ENCODE results near the gene PPP1R12B.
"Not testable (repeated sequence)": the region's sequence is repeated elsewhere in the genome, so short reads cannot be mapped to it uniquely, and the experiment has no call there.

Gene PPP1R12B

DNA sequence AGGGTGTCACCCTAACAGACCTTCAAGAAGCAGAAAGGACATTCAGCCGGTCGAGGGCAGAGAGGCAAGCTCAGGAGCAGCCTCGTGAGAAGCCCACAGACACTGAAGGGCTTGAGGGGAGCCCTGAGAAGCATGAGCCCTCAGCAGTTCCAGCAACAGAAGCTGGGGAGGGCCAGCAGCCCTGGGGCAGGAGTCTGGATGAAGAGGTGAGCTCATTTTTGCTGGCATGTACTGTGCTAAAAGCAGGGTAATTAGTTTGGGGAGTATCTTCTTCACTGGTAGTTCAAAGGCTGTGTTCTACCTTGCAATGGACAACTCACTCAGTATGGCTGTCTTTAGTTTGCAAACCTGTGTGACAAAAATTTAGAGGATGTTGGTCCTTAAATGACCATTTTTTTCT is 144.6 kb downstream of the PPP1R12B start:
- DNase-seq = not testable (repeated sequence)

GRCh38 chr1:202498542-202498941 is 150.0 kb downstream of the PPP1R12B start:
- DNase-seq = no peak

DNA sequence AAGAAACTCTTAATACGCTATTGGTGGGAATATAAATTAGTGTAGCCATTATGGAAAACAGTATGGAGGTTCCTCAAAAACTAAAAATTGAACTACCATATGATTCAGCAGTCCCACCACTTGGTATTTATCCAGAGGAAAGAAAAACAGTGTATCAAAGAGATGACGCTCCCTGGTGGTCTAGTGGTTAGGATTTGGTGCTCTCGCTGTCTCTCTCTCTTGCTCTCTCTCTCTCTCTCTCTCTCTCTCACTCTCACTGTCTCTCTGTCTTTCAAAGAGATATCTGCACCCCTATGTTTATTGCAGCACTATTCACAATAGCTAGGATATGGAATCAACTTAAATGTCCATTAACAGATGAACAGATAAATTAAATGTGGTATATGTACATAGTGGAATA is 151.5 kb downstream of the PPP1R12B start:
- not testable (repeated sequence) for DNase-seq

- peak; percentile 42 for DNase-seq
Measured at GRCh38 chr1:202501281-202501680, 152.8 kb downstream of the PPP1R12B start.

DNA sequence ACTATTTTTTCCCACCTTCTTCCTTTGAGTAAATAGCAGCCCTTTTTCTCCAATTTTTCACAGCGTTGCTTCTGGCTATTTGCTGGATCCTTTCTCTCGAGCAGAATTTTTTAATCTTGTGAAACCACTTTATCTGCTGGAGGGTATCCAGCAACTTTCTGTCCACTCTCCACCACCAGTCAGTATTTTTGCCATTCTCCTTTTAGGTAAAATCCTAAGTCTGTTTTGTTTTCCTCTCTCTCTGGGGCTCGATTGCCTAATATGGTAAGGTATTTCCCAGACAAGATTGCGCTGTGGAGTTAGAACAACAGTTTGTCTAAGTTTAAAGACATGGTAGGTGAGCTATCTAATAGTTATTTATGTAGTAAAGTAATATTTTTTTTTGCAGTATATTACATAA is 156.9 kb downstream of the PPP1R12B start:
- DNase-seq = no peak

GRCh38 chr1:202505880-202506575 is 157.5 kb downstream of the PPP1R12B start:
- not testable (repeated sequence) for DNase-seq

- not testable (repeated sequence) for DNase-seq
Measured at GRCh38 chr1:202508863-202509262, 160.4 kb downstream of the PPP1R12B start.

- not testable (repeated sequence) for DNase-seq
Measured at GRCh38 chr1:202513875-202514274, 165.4 kb downstream of the PPP1R12B start.

GRCh38 chr1:202516434-202516877 is 168.0 kb downstream of the PPP1R12B start:
- no peak for DNase-seq

GRCh38 chr1:202517146-202517545 is 168.6 kb downstream of the PPP1R12B start:
- DNase-seq = not testable (repeated sequence)

DNA sequence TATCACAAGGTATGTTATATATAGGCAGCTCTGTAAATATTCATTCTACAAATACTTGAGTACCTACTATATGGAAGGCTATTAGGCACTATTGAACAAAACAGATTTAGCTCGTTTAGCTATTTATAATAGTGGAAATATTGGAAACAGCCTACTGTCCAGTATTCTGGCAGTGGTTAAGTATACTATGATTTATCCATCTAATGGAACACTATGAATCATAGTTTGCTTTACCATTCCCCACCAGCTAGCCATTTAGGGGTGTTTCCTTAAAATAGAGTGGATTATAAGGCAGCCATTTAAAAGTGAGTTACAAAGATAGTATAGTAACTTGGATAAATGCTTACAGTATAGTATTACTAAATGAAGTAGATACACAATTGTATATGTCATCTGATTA is 169.7 kb downstream of the PPP1R12B start:
- not testable (repeated sequence) for DNase-seq

DNA sequence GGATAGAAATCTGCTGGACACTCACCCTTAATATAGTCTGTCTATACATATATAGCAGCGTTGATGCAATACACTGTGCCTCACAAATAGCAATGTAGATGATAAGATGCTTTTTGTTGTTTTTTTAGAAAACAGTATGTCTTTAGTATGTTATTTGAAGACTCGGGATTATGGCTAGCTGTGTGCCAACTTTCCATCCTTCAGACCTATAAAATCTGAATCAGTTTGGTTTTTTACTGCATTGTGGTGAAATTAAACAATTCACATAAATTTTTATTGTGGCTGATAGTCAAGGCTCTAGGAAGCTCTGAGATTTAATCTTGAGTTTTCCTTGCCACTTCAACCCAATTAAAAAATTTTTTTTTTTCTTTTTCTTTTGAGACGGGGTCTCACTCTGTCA is 170.4 kb downstream of the PPP1R12B start:
- DNase-seq = not testable (repeated sequence)

DNA sequence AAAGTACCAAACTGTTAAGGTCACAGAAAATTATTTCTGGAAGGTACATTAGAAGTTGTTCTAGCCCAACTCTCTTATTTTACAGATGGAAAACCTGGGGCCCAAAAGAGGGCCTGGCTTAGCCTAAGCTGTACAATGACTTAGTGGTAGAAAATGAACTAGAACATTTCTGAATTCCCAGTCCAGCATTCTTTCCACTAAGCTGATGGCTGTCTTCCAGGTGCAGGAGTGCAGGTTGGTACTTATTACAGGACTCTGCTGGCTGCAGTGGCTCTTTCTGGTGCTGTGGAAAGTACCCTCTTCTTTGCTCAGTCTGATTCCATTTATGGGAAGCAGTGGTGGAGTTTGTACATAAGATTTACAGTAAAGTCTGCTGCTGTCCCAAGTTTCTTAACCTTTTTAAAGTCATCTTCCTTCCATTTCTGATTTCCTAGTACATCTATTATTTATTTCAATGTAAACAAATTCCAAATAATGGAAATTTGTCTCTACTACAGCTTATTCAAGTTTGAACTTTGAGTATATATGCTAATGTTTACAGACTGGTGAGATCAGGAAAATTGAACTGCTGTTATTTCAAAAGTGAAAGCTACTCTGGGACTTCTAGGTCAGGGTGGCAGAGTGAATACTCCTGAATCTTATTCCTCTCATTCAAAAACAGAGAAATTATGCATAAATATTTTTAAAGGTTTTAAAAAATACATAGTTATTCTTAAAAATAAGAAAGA is 171.8 kb downstream of the PPP1R12B start:
- not testable (repeated sequence) for DNase-seq

- not testable (repeated sequence) for DNase-seq
Measured at GRCh38 chr1:202520857-202521216, 172.3 kb downstream of the PPP1R12B start.

GRCh38 chr1:202521484-202521883 is 173.0 kb downstream of the PPP1R12B start:
- not testable (repeated sequence) for DNase-seq

DNA sequence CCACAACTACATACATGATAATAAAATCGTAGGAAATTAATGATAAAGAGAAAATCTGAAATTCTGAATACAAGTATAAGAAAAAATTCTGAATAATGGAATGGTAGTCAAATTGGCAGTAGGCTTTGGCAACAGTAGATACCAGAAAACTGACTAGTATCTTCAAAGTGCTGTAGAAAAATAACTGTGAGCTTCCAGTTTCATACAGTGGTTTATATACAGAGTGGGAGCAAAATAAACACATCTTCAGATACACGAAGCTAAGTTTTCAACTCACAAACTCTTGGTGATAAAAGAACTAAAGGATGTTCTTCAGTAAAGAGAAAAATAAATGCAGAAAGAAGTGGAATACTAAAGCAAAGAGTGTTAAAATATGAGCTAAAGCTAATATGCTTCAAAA is 173.4 kb downstream of the PPP1R12B start:
- no peak for DNase-seq

DNA sequence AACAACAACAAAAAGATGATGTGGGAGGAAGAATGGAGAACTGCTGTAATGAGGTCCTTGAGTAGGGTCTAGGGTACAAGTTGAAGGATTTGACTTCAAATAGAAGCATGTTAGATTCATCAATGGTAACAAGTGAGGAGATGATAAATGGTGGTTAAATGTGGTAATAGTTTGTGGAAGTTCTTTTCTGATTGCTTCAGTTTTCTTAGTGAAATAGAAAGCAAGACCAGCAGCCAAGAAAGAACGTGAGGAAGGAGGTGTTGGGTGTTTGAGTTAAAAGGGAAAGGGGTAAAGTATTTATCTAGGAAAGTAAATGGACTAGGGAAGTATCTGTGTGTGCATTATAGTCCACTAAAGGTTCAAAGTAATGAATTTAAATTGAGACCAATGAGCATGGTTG is 177.6 kb downstream of the PPP1R12B start:
- DNase-seq = not testable (repeated sequence)

GRCh38 chr1:202528096-202528722 is 179.7 kb downstream of the PPP1R12B start:
- DNase-seq = not testable (repeated sequence)

GRCh38 chr1:202530686-202531085 is 182.2 kb downstream of the PPP1R12B start:
- DNase-seq = not testable (repeated sequence)

GRCh38 chr1:202531472-202531811 is 182.9 kb downstream of the PPP1R12B start:
- no peak for DNase-seq

DNA sequence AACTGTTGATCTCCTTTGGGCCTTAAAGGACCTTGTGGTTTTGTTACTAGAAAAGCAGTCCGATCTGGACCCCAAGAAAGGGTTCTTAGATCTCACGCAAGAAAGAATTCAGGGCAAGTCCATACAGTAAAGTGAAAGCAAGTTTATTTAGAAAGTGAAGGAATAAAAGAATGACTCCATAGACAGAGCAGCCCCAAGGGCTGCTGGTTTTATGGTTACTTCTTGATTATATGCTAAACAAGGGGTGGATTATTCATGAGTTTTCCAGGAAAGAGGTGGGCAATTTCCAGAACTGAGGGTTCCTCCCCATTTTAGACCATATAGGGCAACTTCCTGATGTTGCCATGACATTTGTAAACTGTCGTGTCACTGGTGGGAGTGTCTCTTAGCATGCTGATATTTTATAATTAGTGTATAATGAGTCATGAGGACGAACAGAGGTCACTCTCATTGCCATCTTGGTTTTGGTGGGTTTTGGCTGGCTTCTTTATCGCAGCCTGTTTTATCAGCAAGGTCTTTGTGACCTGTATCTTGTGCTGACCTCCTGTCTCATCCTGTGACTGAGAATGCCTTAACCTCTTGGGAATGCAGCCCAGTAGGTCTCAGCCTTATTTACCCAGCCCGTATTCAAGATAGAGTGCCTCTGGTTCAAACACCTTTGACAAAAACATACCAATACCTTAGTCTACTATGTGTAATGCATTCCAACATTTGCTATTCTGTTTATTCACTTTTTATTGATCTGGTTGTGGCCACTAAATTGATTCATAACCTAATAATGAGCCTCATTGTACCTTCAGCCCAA is 183.5 kb downstream of the PPP1R12B start:
- not testable (repeated sequence) for DNase-seq

DNA sequence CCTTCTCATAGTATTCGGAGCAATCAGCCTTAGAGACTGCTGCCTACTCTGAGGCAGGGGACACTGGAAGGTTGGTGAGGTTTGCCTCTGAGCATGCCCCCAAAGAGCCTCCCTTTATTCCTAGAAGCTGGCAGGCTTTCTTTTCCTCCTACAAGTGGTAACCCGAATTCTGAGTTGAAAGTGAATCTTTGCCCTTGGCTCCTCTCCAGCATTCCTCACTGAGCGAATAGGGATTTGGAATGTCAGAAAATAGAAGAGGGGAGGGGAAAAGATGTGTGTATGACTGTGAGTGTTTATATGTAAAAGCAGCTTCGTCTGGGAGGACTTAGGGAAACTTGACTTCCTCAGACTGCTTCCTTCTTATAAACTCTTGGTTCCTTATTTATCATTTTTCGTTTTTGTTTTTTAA is 190.7 kb downstream of the PPP1R12B start:
- not testable (repeated sequence) for DNase-seq

DNA sequence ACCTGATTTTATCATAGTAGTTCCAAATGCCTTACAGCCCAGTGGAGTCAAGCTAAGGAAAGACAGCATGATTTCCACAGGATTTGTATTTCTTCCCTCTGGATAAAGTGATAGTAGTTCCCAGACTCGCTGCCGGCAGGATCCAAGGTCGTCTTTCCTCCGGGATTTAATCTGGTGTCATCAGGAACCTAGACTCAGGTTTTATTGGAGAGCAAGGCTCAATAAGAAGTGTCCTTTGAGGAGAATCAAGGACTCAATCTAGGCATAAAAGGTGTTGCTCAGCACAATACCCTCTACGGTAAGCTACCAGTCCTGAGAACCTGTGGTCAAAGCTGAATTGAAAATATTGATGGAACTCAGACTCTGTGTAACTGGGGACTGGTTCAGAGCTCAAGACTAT is 191.1 kb downstream of the PPP1R12B start:
- not testable (repeated sequence) for DNase-seq

All from retina (tissue), 1 donor.